GM12878 (cell line): ENCODE results near the gene PCID2. TPM values are rescaled to one million over a fixed set of nuclear protein-coding genes. Genes with fewer than 3 reads are reported as not detected.

Source experiments
- ATAC-seq: fragments of 200-7000 bp; cut with Tn5 transposase; 3 replicates; pipeline ENCODE4 v1.9.1; 2020; ENCODE audit warnings: mild to moderate bottlenecking, moderate library complexity
- BruUV-seq: library from RNA; stranded (reverse); fragments of 400-500 nt; replicated peaks from 2 replicates; lab custom pipeline; 2021; lab: Mats Ljungman, UMichigan
- CTCF ChIA-PET: fragments of 300-600 bp; sonication (Branson Sonifier 250); formaldehyde crosslinking; extraction: SDS; loops from one replicate; lab custom pipeline; 2021; ENCODE audit warnings: inconsistent platforms; lab: Yijun Ruan, JAX
- POLR2A ChIA-PET: fragments of 350-600 bp; formaldehyde crosslinking; extraction: SDS; loops from one replicate; lab custom pipeline; 2021; ENCODE audit warnings: inconsistent platforms; lab: Charles Lee
- RAD21 ChIA-PET: fragments of 300-600 bp; sonication (Branson Sonifier 250); formaldehyde crosslinking; loops from one replicate; lab custom pipeline; 2023; ENCODE audit warnings: antibody characterized with exemption; ENCODE audit not compliant: unreplicated experiment; lab: Charles Lee
- SMC1A ChIA-PET: fragments of 300-600 bp; sonication (Branson Sonifier 250); formaldehyde crosslinking; loops from one replicate; lab custom pipeline; 2023; ENCODE audit not compliant: unreplicated experiment, uncharacterized antibody; lab: Charles Lee
- DNase-seq: peaks from one replicate; pipeline ENCODE4 v3.0.0-alpha.2; 2011; ENCODE audit warnings: low read depth, low spot score
- FAIRE-seq: peaks from 3 replicates; lab custom pipeline; 2011; peaks lifted over from hg19 to GRCh38; lab: Jason Lieb, UNC
- H2AFZ ChIP-seq: 2 replicates; pipeline ENCODE4 v1.6.0; 2011; ENCODE audit warnings: low read depth, low read length, control low read depth; ENCODE audit not compliant: control insufficient read depth
- H3K27ac ChIP-seq: 2 replicates; pipeline ENCODE4 v1.5.1; 2011; ENCODE audit warnings: control low read depth; ENCODE audit not compliant: control insufficient read depth, insufficient read depth
- H3K27me3 ChIP-seq, 2 experiments: replicated peaks in 1 of 2; 2 replicates each; pipeline versions ENCODE4 v1.6.0 to v1.6.1; 2011; ENCODE audit warnings: low read length in 1 of 2; ENCODE audit not compliant: control insufficient read depth in 2 of 2, insufficient read depth in 2 of 2
- H3K36me3 ChIP-seq, 2 experiments: 2 replicates each; pipeline ENCODE4 v1.5.1; 2011; ENCODE audit warnings: low read length in 1 of 2; ENCODE audit not compliant: control insufficient read depth in 2 of 2, insufficient read depth in 2 of 2
- H3K4me1 ChIP-seq: 2 replicates; pipeline ENCODE4 v1.6.1; 2011; ENCODE audit warnings: mild to moderate bottlenecking, low read length, moderate library complexity, mixed read lengths; ENCODE audit not compliant: control insufficient read depth, insufficient read depth
- H3K4me2 ChIP-seq: 2 replicates; pipeline ENCODE4 v1.6.0; 2011; ENCODE audit warnings: control low read depth; ENCODE audit not compliant: control insufficient read depth, insufficient read depth
- H3K4me3 ChIP-seq: fragments of 200-600 bp; sonication (generic); 2 replicates; pipeline ENCODE4 v1.5.1; 2016
- H3K79me2 ChIP-seq: 2 replicates; pipeline ENCODE4 v1.6.0; 2011; ENCODE audit warnings: low read length; ENCODE audit not compliant: control insufficient read depth, insufficient read depth
- H3K9ac ChIP-seq: 2 replicates; pipeline ENCODE4 v1.8.0; 2011; ENCODE audit warnings: low read length, control low read depth, mixed read lengths; ENCODE audit not compliant: control insufficient read depth, insufficient read depth
- H3K9me3 ChIP-seq: replicated peaks from 3 replicates; pipeline ENCODE4 v1.5.1; 2011; ENCODE audit warnings: mild to moderate bottlenecking, low read length; ENCODE audit not compliant: control insufficient read depth, insufficient read depth
- H4K20me1 ChIP-seq: 2 replicates; pipeline ENCODE4 v1.6.0; 2011; ENCODE audit not compliant: control insufficient read depth, insufficient read depth
- BACH1 ChIP-seq: fragments of 450-650 bp; IDR thresholded peaks from 2 replicates; pipeline ENCODE4 v1.6.1; 2017; ENCODE audit warnings: mild to moderate bottlenecking, borderline replicate concordance
- HDAC2 ChIP-seq: fragments of 200-600 bp; sonication (generic); IDR thresholded peaks from 2 replicates; pipeline ENCODE4 v1.6.1; 2017
- SIN3A ChIP-seq: IDR thresholded peaks from 2 replicates; pipeline ENCODE4 v1.6.1; 2012; ENCODE audit warnings: low read depth, low read length, improper control_type of control experiment
- WGBS: methylation state at CpG from one replicate; pipeline ENCODE4 v1.1.6; 2016; ENCODE audit warnings: low lambda C conversion rate; ENCODE audit not compliant: insufficient replicate concordance, insufficient coverage; ENCODE audit errors: missing lambda C conversion rate; 5-methylcytosine and 5-hydroxymethylcytosine counted together
- in situ Hi-C: fragments of 300-500 bp; cut with MboI; formaldehyde crosslinking; loops from 9 replicates; pipeline ENCODE4 v1.14.3; 2018; ENCODE audit warnings: mixed read lengths
- intact Hi-C: fragments of 100-400 bp; cut with micrococcal nuclease; formaldehyde crosslinking; loops from one replicate; pipeline ENCODE4 v1.14.2; 2022; ENCODE audit not compliant: unreplicated experiment
- polyA plus RNA-seq, 11 experiments: library from polyadenylated mRNA; depleted of rRNA in 4 of 11; unstranded in 6 of 11; stranded (reverse) in 5 of 11; fragments of >200 nt; fragmentation: Nextera tagmentation in 4 of 11; fragmentation: Illumina TruSeq in 1 of 11; extraction: Ambion mirVana in 4 of 11; extraction: Trizol in 1 of 11; gene quantifications; 1 replicate in 1 of 11; 2 replicates in 10 of 11; pipeline versions ENCODE4 v1.2.1 to v1.2.3, GENCODE V29; 2011 to 2016; ENCODE audit warnings: inconsistent platforms in 2 of 11, missing spikeins in 2 of 11, low read depth in 1 of 11
- total RNA-seq, 4 experiments: library from RNA; depleted of rRNA in 3 of 4; stranded (reverse); fragments of >200 nt in 3 of 4; fragmentation: Illumina TruSeq in 1 of 4; extraction: Trizol in 1 of 4; gene quantifications; 2 replicates each; pipeline versions ENCODE4 v1.2.1 to v1.2.3, GENCODE V29; 2013 to 2021
- TF ChIP-seq, protein P1 (sequence below): fragments of 450-650 bp; IDR thresholded peaks from 2 replicates; pipeline ENCODE4 v1.6.1; 2016; ENCODE audit warnings: mild to moderate bottlenecking, moderate library complexity, borderline replicate concordance
- TF ChIP-seq, protein P2 (sequence below): fragments of 450-650 bp; IDR thresholded peaks from 2 replicates; pipeline ENCODE4 v1.6.1; 2016; ENCODE audit warnings: mild to moderate bottlenecking

The PCID2 gene
- total and polyA plus RNA-seq, 10 of the 15 experiments (the other 5 are each of a cell fraction or from before 2014, with no cell fraction given), result 37.0 to 98.1 (median 58.3) TPM

DNA sequence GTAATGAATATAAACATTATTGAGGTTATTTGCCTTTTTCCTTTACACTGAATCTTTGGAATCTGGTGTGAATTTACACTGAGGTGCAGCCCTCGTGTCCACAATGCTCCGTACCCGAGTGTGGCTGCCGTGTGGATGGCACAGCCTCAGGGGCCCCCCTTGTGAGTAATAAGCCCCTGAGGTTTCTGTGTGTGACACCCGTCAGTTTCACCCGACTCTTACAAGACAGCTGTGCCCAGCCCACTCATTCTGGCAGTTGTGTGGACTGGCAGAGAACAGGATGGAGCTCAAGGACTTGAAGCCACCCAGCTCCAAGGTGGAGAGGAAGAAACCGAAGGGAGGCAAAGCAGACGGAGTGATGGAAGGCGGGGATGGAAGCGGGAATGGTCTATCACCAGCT, 42.2 kb downstream of the PCID2 start:
- H3K9me3 ChIP-seq, result no peaks in the 10 kb centered on the region
- H3K36me3 ChIP-seq, result peaks cover 0 to 5% of the 10 kb centered on the region in 2 experiments; a peak in 3 of 4 replicates
- no peak overlapping the region for H3K9ac ChIP-seq
- H2AFZ ChIP-seq, result no peak overlapping the region
- H3K4me2 ChIP-seq, result no peak overlapping the region
- no TSS peak for BruUV-seq
- no peak overlapping the region for H3K27ac ChIP-seq
- CTCF ChIA-PET, result no interaction called here
- in situ Hi-C loops, result no loop called here
- POLR2A ChIA-PET, result no interaction called here
- no peaks in the 10 kb centered on the region for H3K79me2 ChIP-seq
- no peaks in the 10 kb centered on the region for H3K4me1 ChIP-seq
- RAD21 ChIA-PET, result no interaction called here
- no peaks in the 10 kb centered on the region for H3K27me3 ChIP-seq
- no peak for DNase-seq
- H3K4me3 ChIP-seq, result no peak overlapping the region
- intact Hi-C loops, result no loop called here
- no peak for ATAC-seq
- SMC1A ChIA-PET, result no interaction called here
- no peak for FAIRE-seq
- WGBS, result 91% methylated on average over 10 of the region's 10 CpGs
- TF ChIP-seq, protein P1, sequence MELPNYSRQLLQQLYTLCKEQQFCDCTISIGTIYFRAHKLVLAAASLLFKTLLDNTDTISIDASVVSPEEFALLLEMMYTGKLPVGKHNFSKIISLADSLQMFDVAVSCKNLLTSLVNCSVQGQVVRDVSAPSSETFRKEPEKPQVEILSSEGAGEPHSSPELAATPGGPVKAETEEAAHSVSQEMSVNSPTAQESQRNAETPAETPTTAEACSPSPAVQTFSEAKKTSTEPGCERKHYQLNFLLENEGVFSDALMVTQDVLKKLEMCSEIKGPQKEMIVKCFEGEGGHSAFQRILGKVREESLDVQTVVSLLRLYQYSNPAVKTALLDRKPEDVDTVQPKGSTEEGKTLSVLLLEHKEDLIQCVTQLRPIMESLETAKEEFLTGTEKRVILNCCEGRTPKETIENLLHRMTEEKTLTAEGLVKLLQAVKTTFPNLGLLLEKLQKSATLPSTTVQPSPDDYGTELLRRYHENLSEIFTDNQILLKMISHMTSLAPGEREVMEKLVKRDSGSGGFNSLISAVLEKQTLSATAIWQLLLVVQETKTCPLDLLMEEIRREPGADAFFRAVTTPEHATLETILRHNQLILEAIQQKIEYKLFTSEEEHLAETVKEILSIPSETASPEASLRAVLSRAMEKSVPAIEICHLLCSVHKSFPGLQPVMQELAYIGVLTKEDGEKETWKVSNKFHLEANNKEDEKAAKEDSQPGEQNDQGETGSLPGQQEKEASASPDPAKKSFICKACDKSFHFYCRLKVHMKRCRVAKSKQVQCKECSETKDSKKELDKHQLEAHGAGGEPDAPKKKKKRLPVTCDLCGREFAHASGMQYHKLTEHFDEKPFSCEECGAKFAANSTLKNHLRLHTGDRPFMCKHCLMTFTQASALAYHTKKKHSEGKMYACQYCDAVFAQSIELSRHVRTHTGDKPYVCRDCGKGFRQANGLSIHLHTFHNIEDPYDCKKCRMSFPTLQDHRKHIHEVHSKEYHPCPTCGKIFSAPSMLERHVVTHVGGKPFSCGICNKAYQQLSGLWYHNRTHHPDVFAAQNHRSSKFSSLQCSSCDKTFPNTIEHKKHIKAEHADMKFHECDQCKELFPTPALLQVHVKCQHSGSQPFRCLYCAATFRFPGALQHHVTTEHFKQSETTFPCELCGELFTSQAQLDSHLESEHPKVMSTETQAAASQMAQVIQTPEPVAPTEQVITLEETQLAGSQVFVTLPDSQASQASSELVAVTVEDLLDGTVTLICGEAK, result no peak
- no peak for TF ChIP-seq BACH1
- TF ChIP-seq, protein P2, sequence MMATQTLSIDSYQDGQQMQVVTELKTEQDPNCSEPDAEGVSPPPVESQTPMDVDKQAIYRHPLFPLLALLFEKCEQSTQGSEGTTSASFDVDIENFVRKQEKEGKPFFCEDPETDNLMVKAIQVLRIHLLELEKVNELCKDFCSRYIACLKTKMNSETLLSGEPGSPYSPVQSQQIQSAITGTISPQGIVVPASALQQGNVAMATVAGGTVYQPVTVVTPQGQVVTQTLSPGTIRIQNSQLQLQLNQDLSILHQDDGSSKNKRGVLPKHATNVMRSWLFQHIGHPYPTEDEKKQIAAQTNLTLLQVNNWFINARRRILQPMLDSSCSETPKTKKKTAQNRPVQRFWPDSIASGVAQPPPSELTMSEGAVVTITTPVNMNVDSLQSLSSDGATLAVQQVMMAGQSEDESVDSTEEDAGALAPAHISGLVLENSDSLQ, result no peak
- no peak for TF ChIP-seq HDAC2
- TF ChIP-seq SIN3A, result no peak
- H4K20me1 ChIP-seq, result no peaks in the 10 kb centered on the region
